Ramos (cell line): ENCODE results near the gene NDUFAF8.

Experiments
- in situ Hi-C: fragments of 300-500 bp; cut with MboI; formaldehyde crosslinking; loops from one replicate; pipeline ENCODE4 v1.14.3; 2022; ENCODE audit warnings: low sequenced_read_pairs; ENCODE audit not compliant: unreplicated experiment

Gene NDUFAF8, protein sequence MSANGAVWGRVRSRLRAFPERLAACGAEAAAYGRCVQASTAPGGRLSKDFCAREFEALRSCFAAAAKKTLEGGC

DNA sequence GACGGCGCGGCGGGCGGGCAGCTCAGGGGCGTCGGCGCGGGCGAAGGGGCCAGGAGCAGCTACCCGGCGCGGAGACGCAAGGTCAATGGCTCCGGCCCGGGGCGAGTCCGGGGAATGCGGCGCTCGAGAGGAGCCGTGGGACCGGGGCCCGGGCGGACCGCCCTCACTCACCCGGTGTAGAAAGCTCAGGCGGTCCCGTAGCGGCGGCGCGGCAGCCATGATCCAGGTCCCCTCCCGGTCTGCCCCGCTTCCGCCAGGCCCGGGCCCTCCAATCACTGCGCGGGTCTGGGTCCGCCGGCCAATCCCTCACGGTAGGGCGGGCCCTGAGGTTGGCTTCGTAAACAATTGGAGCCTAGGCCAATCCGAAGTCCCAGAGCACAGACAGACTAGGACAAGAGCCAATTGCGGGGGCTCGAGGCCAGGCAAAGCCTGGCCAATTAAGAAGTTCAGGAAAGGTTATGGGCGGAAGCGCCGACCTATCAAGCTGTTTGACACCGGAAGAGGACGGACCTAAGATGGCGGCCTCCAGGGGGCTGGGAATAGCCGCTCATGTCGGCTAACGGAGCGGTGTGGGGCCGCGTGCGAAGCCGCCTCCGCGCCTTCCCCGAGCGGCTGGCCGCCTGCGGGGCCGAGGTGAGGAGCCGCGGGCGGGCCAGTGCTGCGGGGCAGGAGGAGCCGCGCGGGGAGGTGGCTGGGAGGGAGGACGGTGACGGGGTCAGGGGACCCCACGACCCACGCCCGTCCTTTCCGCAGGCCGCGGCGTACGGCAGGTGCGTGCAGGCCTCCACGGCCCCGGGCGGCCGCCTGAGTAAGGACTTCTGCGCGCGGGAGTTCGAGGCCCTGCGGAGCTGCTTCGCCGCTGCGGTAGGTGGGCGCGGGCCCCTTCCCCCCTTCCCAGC lies at the start of gene NDUFAF8, which contains the start of gene TEPSIN:
Gene NDUFAF8 (plus strand): TSS at position 504 of the 899 bp plus-strand sequence. CDS start 46 bp downstream, at position 550.
Gene TEPSIN (minus strand): TSS at position 241 of the 899 bp plus-strand sequence. CDS start 22 bp downstream, at position 219.
- in situ Hi-C loops: no loop called here

DNA sequence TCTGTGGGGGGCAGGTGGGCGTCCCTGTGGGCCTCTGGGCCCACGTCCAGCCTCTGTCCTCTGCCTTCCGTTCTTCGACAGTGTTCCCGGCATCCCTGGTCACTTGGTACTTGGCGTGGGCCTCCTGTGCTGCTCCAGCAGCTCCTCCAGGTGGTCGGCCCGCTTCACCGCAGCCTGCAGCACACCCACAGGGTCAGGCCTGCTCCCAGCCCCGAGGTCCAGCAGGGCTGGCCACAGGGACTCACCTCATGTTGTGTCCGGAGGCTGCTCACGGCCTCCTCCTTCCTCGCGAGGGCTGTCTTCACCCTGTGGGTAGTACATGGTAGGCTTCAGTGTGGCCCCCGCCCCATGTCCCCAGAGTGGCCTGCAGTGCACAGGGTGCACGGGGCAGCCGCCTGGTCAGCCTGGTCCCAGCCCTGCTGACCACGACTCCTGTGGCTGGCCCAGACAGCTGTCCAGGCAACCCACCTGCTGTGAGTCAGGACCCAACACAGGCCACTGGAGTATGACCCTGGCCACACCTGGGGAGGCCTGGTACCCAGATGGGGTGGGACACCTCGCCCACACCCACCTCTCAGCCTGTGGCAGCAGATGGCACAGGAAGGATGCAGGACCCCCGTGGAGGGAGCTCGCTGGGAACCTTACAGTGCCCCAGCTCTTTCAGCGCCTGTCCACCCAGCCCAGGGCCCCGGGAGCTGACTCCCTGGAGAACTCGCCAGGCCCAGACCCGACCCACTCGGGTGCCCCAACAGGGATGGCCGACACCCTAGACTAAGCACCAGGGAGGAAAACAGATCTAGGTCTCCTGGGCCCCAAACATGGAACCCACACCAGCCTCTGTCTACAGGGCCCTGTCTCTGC lies 49.2 kb upstream of the NDUFAF8 start:
- in situ Hi-C loops: no loop called here

DNA sequence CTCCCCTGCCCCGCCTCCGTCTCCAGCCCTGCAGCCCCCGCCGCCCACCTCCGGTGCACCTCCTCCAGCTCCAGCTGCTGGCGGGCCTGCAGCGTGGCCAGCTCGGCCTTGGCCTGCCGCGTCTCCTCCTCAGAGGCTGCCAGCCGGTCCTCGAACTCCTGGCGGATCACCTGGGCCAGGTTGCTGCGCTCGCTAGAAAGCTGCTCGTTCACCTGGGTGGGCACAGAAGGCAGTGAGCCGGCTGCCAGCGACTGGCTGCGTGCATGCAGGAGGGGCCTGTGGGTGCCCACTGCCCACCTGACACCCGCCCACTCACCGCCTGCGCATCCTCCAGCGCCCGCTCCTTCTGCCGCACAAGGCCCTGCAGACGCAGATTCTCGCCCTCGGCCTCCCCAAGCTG lies 48.5 kb upstream of the NDUFAF8 start:
- in situ Hi-C loops: no loop called here

DNA sequence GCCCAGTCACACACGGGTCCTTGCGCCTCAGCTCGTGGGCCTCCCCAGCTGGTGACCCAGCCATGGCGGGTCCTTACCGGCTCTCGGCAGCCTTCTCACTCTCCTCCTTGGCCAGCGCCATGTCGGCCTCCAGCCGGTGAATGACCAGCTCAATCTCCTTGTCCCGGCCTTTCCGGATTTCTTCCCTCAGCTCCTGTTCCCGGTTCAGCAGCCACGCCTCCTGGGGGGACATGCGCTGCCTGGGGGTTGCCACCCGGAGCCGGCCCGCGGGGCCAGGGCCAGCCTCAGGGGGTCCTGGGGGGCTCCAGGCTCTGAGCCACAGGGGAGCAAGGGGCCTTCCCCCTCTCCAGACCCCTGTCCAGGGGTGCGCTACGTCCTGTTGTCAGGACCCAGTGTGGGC lies 48.0 kb upstream of the NDUFAF8 start:
- in situ Hi-C loops: no loop called here

DNA sequence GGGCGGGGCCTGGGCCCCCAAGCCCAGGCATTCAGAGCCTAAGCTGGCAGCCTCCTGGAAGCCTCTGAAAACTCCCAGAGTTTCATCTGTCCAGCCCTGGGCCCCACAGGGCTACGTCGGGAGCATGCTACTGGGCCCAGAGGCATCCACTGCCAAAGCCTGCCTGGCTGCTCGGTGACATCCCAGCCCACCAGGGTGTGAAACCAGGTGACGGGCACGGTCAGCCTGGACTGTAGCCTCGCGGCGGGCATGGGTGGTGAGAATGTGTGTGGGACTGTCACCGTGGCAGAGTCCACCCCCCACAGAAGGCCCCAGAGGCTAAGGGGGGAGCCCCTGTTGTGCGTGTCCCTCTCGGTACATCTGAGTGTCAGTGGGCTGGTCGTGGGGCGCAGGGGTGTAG lies 47.5 kb upstream of the NDUFAF8 start:
- in situ Hi-C loops: no loop called here

DNA sequence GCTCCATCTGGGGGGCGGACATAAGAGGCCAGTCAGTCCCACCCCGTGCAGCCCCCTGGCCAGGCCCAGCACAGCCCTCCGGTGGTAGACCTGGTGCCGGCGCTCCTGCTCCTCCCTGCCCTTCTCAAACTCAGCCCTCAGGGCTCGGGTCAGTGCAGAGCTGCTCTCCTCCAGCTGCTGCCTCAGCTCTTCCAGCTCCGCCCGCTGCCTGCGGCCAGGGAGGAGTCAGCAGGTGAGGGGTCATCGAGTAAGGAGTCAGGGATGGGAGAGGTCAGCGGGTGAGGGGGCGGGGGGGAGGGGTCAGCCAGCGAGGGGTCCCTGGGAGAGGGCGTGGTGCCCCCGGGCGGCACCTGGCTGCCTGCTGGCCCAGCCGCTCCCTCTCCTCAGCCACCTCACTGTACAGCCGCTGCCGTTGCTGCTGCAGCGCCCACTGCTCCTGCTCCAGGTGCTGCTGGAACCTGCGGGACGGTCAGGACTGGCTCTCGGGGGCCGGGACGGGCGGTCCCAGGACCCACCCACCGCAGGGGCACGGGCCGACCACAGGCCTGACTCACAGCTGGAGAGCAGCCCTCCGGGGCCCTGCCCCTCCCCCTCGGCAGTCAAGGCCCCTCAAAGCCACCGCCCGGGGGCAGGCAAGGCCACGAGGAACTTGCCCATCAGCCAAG lies 46.6 kb upstream of the NDUFAF8 start:
- in situ Hi-C loops: no loop called here

DNA sequence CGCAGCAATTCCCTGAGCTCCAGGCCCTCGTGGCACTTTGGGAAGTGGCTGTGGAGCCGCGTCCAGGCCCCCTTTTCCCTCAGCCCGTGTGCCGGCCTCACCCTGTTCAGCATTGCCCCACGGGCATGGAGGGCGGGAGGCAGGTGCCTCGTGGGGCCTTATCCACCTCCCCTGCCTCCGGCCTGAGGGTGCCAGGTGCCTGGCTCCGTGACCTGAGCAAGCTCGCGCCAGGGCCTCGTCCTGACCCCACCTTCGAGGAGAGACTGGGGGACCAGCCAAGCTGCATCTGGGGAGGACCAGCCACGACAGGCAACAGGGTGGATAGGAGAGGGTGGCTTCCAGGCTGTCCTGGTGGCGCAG lies 46.1 kb upstream of the NDUFAF8 start:
- in situ Hi-C loops: no loop called here

DNA sequence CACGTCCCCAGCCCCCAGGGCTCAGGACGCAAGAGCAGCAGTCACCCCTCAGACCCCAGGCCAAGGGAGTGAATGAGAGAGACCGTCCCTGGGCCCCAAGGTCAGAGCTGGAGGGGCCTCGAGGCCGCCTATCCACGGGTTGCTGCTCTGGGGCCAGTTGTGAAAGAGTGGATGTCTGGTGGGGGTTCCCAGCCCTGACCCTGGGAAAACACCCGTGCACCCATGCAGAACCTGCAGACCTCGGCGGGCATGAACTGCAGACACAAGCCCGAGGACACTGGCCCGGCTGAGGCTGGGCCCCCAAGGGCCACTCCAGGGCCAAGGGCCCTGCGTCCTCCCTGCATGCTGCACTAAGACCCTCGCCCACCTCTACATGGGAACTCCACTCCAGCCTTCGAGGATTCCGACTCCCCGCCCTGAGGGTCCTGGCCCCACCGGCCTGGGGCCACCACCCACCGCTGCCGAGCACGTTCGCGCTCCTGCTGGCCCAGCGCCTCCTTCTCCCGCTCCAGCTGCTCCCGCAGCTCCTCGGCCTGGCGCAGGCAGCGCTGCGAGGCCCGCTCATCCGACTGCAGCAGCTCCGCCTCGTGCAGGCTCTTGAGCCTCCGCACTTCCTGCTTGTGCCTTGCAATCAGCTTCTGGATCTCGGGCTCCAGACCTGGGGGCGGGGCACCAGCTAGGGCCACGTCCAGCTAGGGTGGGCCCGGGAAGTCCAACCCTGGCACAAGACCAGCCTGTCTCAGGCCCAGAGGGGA lies 45.5 kb upstream of the NDUFAF8 start:
- in situ Hi-C loops: no loop called here

DNA sequence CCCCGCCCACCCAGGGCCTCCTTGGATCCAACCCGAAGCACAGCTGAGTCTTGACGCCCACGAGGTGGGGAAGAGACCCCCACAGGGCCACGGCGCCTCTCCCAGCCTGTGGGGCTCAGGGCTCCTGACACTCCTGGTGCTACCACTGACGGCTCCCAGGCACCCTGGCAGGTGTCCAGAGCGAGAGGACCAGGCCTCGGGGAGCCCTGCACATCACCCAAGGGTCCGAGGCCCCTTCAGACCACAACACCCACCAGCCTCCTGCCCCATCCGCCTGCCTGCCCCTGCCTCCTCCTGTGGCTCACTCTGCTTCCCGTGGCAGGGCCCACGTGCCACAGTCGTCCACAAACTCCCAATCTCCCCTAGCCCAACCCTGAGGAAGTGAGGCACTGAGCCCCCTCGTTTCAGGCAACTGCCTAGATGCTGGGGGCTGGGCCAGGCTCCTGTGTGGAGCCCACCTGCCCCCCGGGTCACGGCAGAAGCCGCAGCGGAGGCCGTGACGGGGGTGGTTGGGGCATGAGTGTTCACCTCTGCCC lies 44.8 kb upstream of the NDUFAF8 start:
- in situ Hi-C loops: no loop called here

DNA sequence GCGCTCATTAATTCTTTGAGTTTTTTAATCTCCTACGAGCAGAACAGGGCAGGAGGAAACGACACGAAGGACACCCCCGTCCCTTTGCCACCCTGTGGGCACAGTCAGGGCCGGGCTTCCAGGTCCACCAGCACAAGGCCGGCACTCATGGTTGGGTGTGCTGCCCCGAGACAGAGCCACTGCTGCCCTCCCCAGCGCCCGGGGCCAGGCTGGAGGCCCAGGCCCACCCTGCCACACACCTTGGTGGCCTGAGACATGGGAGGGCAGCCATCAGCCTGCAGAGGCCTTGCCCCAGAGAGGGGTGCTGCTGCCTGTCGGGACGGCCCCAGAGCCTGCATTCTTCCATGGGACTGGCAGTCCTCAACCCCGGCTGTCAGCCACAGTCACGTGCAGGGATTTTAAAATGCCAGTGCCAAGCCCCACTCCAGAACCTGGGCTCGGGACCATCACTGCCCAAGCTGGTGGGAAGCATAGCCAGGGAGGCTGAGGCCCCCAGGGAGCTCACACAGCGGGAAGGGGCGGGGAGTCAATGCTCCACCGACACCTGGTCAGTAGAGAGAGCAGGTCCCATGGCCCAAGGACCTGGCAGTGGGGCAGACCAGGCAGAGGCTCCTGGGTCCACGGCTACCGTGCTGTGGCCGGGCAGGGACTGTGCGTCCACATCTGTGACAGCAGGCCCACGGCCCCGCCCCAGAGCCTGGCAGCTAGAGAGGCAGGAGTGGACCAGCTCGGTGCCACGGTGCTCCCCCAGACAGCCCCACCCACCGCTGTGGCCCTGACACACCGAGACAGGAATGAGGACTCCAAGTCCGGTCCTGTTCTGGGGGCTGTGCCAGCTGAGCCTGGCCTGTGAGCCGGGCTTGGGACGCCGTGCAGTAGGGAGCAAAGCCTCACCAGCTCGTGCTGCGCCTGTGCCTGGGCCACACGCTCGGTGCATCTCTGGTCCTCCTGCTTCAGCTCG lies 43.9 kb upstream of the NDUFAF8 start:
- in situ Hi-C loops: no loop called here

DNA sequence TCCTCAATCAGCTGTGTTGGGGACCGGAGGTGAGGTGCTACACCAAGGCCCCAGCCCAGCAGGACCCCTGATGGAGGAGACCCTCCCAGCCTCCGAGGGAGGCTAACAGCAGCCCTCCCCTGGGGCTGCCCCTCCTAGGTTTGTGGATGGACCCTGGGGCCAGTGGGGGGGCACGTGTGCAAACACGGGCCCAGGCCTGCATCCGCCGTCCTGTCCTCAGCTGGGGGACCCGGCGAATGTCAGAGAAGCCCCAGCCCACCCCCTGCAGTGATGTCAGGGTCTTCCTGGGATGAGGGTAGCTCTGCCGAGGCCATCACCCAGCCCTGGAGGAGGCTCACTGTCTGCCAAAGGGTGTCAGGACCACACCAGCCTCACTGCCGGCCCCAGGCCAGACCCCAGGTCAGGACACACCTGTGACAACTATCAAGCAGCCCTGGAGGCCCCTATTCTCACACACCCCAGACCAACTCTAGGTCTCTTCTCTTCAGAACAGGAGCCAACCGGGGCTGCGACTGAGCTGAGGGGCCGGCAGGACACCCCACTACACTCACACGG lies 43.1 kb upstream of the NDUFAF8 start:
- in situ Hi-C loops: no loop called here

DNA sequence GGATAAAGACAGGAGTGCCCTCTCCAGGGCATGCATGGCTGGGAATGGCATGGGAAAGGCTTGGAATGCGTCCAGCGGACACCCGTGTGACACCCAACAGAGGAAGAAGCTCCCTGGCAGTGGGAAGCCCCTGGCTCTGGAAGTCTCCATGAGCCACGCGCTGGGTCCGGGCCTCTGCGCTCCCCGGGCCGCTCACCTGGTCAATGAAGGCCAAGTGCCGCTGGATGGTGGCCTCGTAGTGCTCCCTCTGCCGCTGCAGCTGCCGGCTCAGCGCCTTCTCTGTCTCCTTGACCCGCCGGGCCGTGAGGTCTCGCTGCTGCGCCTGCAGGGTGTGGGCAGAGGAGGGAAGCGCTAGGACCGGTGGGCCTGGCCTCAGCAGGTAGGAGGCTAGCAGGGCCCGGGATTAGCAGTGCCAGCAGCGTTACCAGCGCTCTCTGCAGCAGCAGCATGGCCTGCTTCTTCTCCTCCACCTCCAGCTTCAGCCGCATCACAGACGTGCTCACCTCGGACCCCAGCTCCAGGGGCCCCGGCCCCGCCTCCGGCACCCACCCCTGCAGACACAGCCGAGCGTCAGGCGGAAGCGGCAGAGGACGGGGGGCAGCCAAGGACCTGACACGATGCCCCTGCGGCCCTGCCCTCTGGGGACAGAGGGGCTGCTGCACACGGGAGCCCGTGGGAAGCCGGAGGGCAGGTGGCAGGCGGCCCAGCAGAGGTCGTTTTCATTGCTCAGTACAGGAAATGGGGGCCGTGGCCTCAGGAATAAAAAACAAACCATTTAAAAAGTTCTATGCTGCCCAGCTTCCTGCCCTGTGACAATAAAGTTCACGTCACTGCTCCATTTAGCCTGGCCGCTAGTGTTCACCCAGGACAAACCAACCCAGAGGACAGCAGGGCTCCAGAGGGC lies 42.4 kb upstream of the NDUFAF8 start:
- in situ Hi-C loops: no loop called here

DNA sequence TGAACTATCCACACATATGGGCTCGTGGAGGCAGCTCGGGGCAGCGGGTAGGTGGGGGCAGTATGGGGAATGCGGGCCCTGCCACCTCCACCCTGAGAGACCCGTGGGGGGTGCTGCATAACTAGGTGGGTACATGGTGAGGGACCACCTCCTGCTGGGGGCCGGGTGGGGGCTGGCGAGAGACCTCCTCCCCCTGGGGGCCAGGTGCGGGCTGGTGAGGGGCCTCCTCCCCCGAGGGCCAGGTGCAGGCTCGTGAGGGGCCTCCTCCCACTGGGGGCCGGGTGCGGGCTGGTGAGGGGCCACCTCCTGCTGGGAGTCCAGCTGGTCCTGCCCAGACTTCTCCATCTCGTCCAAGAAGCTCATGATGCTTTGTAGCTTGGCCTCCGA lies 41.7 kb upstream of the NDUFAF8 start:
- in situ Hi-C loops: no loop called here

DNA sequence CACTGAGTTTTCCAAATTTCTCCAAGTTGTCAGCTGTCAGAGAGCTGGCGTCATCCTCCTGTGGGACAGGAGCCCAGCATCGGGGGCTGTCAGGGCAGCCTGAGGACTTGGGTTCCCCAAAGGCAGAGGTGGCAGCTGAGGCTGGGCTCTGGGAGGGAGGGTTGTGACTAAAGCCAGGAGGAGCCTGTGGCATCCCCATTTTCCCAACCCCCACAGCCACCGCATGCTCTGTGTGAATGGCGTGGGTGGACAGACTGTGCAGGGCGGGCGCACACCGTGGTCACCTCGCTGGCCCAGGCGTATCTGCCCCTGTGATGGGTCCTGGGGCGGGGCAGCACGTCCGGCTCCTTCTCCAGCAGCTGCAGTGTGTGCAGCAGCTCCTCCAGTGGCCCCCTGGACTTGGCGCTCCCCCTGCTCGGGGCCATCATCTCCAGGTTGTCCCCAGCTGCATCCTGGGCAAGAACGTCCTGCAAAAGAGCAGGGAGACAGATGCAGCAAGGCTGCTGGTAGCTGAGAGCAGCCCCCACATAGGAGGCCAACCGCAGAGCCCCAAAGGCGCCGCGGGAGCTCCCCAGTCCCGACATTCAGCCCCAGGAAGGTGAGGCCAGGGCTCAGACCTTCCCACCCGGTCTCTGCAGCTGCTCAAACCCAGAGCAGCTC lies 41.2 kb upstream of the NDUFAF8 start:
- in situ Hi-C loops: no loop called here

DNA sequence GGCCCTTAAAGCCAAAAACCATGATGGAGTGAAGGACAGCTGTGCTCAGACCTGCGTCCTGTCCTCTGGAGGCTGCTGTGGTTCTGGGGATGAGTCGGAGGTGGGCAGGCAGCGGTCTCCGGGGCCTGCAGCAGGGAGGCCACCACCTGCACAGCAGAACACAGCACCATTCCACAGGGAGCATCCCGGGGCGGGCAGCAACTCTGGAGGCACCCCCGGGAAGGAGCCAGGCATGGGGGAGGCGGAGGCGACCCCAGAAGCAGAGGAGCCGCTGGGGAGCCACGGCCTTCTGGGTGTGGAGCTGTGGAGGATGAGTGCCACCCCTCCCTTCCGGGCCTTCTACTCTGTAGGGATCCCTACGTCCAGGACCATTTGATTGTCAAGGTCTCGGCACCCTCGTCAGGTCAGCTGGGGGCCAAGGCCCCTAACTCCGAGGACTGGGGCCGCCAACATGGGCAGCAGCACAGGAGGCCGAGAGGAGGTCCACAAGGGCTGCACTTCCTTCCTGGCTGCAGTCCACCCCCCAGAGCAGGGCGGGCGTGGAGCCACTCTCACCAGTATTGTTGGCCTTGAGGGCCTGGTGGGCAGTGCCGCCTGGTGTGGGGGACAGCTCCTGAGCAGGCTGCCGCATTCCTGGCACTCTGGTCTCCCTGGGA lies 40.2 kb upstream of the NDUFAF8 start:
- in situ Hi-C loops: no loop called here

DNA sequence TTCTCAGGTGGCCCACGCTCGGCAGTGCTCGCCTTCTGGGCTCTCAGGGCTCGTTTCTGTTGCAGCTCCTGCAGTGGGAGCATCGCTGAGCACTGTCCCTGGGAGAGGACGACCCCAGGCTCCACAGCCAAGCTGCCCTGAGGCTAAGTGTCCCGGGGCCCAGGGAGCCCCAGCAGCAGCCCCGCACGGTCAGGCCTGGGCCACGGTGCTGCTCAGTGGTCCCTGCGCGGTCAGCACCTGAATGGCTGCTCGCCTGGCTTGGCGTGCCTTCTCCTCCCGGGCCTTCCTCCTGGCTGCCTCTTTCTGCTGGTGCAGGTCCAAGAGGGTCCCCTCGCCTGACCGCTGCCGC lies 39.7 kb upstream of the NDUFAF8 start:
- in situ Hi-C loops: no loop called here
